Lung (tissue), 12 donors: ENCODE measurements around the gene CD300LF. TPM values are rescaled to one million over a fixed set of nuclear protein-coding genes. Genes with fewer than 3 reads are reported as not detected.

Source experiments
- ATAC-seq: fragments of 200-7000 bp; cut with Tn5 transposase; one replicate; pipeline ENCODE4 v1.9.1; 2020; ENCODE audit warnings: moderate number of reproducible peaks; ENCODE audit not compliant: insufficient read depth, low FRiP score
- DNase-seq, 3 donors: peaks; one replicate each; pipeline ENCODE4 v3.0.0-alpha.2; 2013 to 2017
- H3K27ac ChIP-seq, 2 donors: one replicate each; pipeline ENCODE4 v1.5.1; 2013; ENCODE audit warnings: mild to moderate bottlenecking in 2 of 2, moderate library complexity in 2 of 2, control low read depth in 1 of 2, inconsistent platforms in 1 of 2, low read depth in 1 of 2, low read length in 1 of 2
- H3K27me3 ChIP-seq, 3 donors: one replicate each; pipeline ENCODE4 v1.5.1; 2013; ENCODE audit warnings: low read length in 2 of 3; ENCODE audit not compliant: control insufficient read depth in 3 of 3, insufficient read depth in 3 of 3
- H3K36me3 ChIP-seq, 4 donors: one replicate each; pipeline ENCODE4 v1.5.1; 2013; ENCODE audit warnings: low read length in 4 of 4, mild to moderate bottlenecking in 1 of 4, moderate library complexity in 1 of 4; ENCODE audit not compliant: control insufficient read depth in 4 of 4, insufficient read depth in 4 of 4
- H3K4me1 ChIP-seq, 5 donors: one replicate each; pipeline ENCODE4 v1.5.1; 2013; ENCODE audit warnings: low read length in 5 of 5, mild to moderate bottlenecking in 2 of 5, moderate library complexity in 1 of 5; ENCODE audit not compliant: control insufficient read depth in 5 of 5, insufficient read depth in 5 of 5
- H3K4me3 ChIP-seq: one replicate; pipeline ENCODE4 v1.5.1; 2013; ENCODE audit warnings: mild to moderate bottlenecking, control low read depth, moderate library complexity
- H3K9ac ChIP-seq, 2 donors: one replicate each; pipeline ENCODE4 v1.5.1; 2013; ENCODE audit warnings: low read length in 2 of 2, control low read depth in 1 of 2; ENCODE audit not compliant: insufficient read depth in 1 of 2
- H3K9me3 ChIP-seq, 4 donors: one replicate each; pipeline ENCODE4 v1.5.1; 2013; ENCODE audit warnings: low read length in 3 of 4, mild to moderate bottlenecking in 1 of 4, moderate library complexity in 1 of 4; ENCODE audit not compliant: control insufficient read depth in 4 of 4, insufficient read depth in 3 of 4
- CTCF ChIP-seq: IDR thresholded peaks from 2 replicates; pipeline ENCODE4 v1.5.1; 2012; ENCODE audit warnings: mild to moderate bottlenecking; ENCODE audit errors: control extremely low read depth, extremely low read depth
- WGBS, 2 donors: extraction: QIAGEN DNeasy Blood & Tissue Kit; methylation state at CpG; one replicate each; pipeline ENCODE4 v1.1.7; 2013; 5-methylcytosine and 5-hydroxymethylcytosine counted together
- polyA plus RNA-seq, 2 donors: library from polyadenylated mRNA; stranded (reverse); fragments of 200-250 nt; gene quantifications; one replicate each; pipeline ENCODE4 v1.2.1, GENCODE V29; 2013
- total RNA-seq, 2 donors: library from RNA; depleted of rRNA in 1 of 2; stranded (reverse); fragments of >200 nt in 1 of 2; gene quantifications; one replicate each; pipeline ENCODE4 v1.2.1, GENCODE V29; 2014 to 2021
- donor health status: control.
- donor health status: control.
- donor health status: Bipolar disorder and iron deficiency.
- donor health status: healthy.
- donor health status: DM: yes; HTN: yes; CAD: no.

The CD300LF gene
- total and polyA plus RNA-seq, 4 donors, result 8.6 to 35.1 (median 26.2) TPM

GRCh38 chr17:74645010-74645409 lies 67.7 kb downstream of the CD300LF start:
- no peak overlapping the region for H3K9ac ChIP-seq
- H3K27me3 ChIP-seq, result peaks cover 0 to 10% (median 2%) of the 10 kb centered on the region in 3 donors
- H3K9me3 ChIP-seq, result no peaks in the 10 kb centered on the region
- H3K27ac ChIP-seq, result no peak overlapping the region
- no peak overlapping the region for H3K4me3 ChIP-seq
- no peaks in the 10 kb centered on the region for H3K36me3 ChIP-seq
- WGBS, 2 donors, result 79 to 89% methylated on average over 2 of the region's 2 CpGs
- no peak for DNase-seq
- no peak for ATAC-seq
- TF ChIP-seq CTCF, result no peak
- no peaks in the 10 kb centered on the region for H3K4me1 ChIP-seq

GRCh38 chr17:74644419-74644818 lies 68.3 kb downstream of the CD300LF start:
- Histone ChIP-seq H3K27me3 (peaks cover 0 to 9% (median 2%) of the 10 kb centered on the region in 3 donors), H3K27ac (no peak overlapping the region), H3K4me1 (no peaks in the 10 kb centered on the region), H3K9ac (no peak overlapping the region), H3K4me3 (no peak overlapping the region), H3K36me3 (no peaks in the 10 kb centered on the region), H3K9me3 (no peaks in the 10 kb centered on the region)
- ATAC-seq (no peak), DNase-seq (no peak)
- TF ChIP-seq CTCF, result no peak
- 78 to 93% methylated on average over 2 of the region's 2 CpGs for WGBS, 2 donors

Other genes with a start within 250 kb of the CD300LF start
- gene CD300A, start 246.3 kb downstream of the CD300LF start, total RNA-seq, result 10 to 100 TPM; 12.9 to 21.0 TPM
- gene CD300A, start 246.3 kb downstream of the CD300LF start, polyA plus RNA-seq, result 10 to 100 TPM in 1 of 2 donors, 1 to 10 TPM in 1; 8.0 to 66.3 TPM
- 1 to 10 TPM in 1 of 2 donors, under 1 TPM in 1; 0.82 to 1.2 TPM for gene CD300LB, start 181.4 kb downstream of the CD300LF start, total RNA-seq
- gene CD300LB, start 181.4 kb downstream of the CD300LF start, polyA plus RNA-seq, result 1 to 10 TPM; 1.5 to 1.8 TPM
- gene CD300C, start 166.8 kb downstream of the CD300LF start, total RNA-seq, result 10 to 100 TPM in 1 of 2 donors, 1 to 10 TPM in 1; 1.2 to 18.5 TPM
- 10 to 100 TPM in 1 of 2 donors, 1 to 10 TPM in 1; 1.9 to 24.0 TPM for gene CD300C, start 166.8 kb downstream of the CD300LF start, polyA plus RNA-seq
- gene CD300H, start 145.4 kb downstream of the CD300LF start, total RNA-seq, result 1 to 10 TPM; 1.1 to 3.4 TPM
- gene CD300H, start 145.4 kb downstream of the CD300LF start, polyA plus RNA-seq, result 10 to 100 TPM in 1 of 2 donors, not detected in 1; 11.9 TPM
- under 1 TPM in 1 of 2 donors, not detected in 1; 0.25 TPM for gene CD300LD, start 120.6 kb downstream of the CD300LF start, total RNA-seq
- under 1 TPM in 1 of 2 donors, not detected in 1; 0.52 TPM for gene CD300LD, start 120.6 kb downstream of the CD300LF start, polyA plus RNA-seq
- gene CD300E, start 89.2 kb downstream of the CD300LF start, total RNA-seq, result 10 to 100 TPM in 1 of 2 donors, 1 to 10 TPM in 1; 3.4 to 17.3 TPM
- 10 to 100 TPM in 1 of 2 donors, 1 to 10 TPM in 1; 5.2 to 81.6 TPM for gene CD300E, start 89.2 kb downstream of the CD300LF start, polyA plus RNA-seq
- gene RAB37, start 24.3 kb upstream of the CD300LF start, total RNA-seq, result 1 to 10 TPM; 5.9 to 7.3 TPM
- 1 to 10 TPM; 3.2 to 6.0 TPM for gene RAB37, start 24.3 kb upstream of the CD300LF start, polyA plus RNA-seq
- gene NHERF1, start 35.7 kb upstream of the CD300LF start, total RNA-seq, result 10 to 100 TPM; 18.3 to 58.2 TPM
- gene NHERF1, start 35.7 kb upstream of the CD300LF start, polyA plus RNA-seq, result 10 to 100 TPM; 18.6 to 37.6 TPM
- 10 to 100 TPM; 27.1 to 47.4 TPM for gene NAT9, start 63.4 kb upstream of the CD300LF start, total RNA-seq
- 10 to 100 TPM; 36.5 to 36.7 TPM for gene NAT9, start 63.4 kb upstream of the CD300LF start, polyA plus RNA-seq
- under 1 TPM in 1 of 2 donors, not detected in 1; 0.03 TPM for gene GRIN2C, start 147.0 kb upstream of the CD300LF start, total RNA-seq
- gene GRIN2C, start 147.0 kb upstream of the CD300LF start, polyA plus RNA-seq, result under 1 TPM; 0.01 to 0.02 TPM
- gene FDXR, start 160.1 kb upstream of the CD300LF start, total RNA-seq, result 10 to 100 TPM in 1 of 2 donors, 1 to 10 TPM in 1; 7.8 to 17.5 TPM
- gene FDXR, start 160.1 kb upstream of the CD300LF start, polyA plus RNA-seq, result 10 to 100 TPM; 10.2 to 11.1 TPM
- gene FADS6, start 180.7 kb upstream of the CD300LF start, total RNA-seq, result not detected
- not detected for gene FADS6, start 180.7 kb upstream of the CD300LF start, polyA plus RNA-seq
- gene USH1G, start 210.3 kb upstream of the CD300LF start, total RNA-seq, result not detected
- gene USH1G, start 210.3 kb upstream of the CD300LF start, polyA plus RNA-seq, result under 1 TPM in 1 of 2 donors, not detected in 1; 0.01 TPM
- gene OTOP2, start 211.3 kb upstream of the CD300LF start, total RNA-seq, result not detected
- gene OTOP2, start 211.3 kb upstream of the CD300LF start, polyA plus RNA-seq, result not detected
- not detected for gene OTOP3, start 223.0 kb upstream of the CD300LF start, total RNA-seq
- not detected for gene OTOP3, start 223.0 kb upstream of the CD300LF start, polyA plus RNA-seq